GM12874 (cell line): ENCODE data around the gene GALNT10.

ENCODE experiments used
- CTCF ChIP-seq: IDR thresholded peaks from 2 replicates; pipeline ENCODE4 v1.5.1; 2011; ENCODE audit warnings: low read depth, mild to moderate bottlenecking, control low read depth, low read length, moderate library complexity; ENCODE audit not compliant: insufficient read depth

The GALNT10 gene

GRCh38 chr5:154264549-154265196 lies 74.1 kb downstream of the GALNT10 start:
- TF ChIP-seq CTCF: no peak

- no peak for TF ChIP-seq CTCF
These were observed 74.8 kb downstream of the GALNT10 start for GRCh38 chr5:154265197-154265773.

GRCh38 chr5:154267516-154267915 lies 77.0 kb downstream of the GALNT10 start:
- no peak for TF ChIP-seq CTCF

GRCh38 chr5:154268073-154268472 lies 77.5 kb downstream of the GALNT10 start:
- no peak for TF ChIP-seq CTCF

- TF ChIP-seq CTCF: no peak
These were observed 78.9 kb downstream of the GALNT10 start for GRCh38 chr5:154269414-154269813.

GRCh38 chr5:154271466-154271865 lies 80.9 kb downstream of the GALNT10 start:
- TF ChIP-seq CTCF: no peak

- TF ChIP-seq CTCF: no peak
These were observed 81.5 kb downstream of the GALNT10 start for GRCh38 chr5:154271936-154272514.
